HG02610 (cell line): ENCODE measurements around the gene BTNL3.
"Not testable (repeated sequence)": the region's sequence is repeated elsewhere in the genome, so short reads cannot be mapped to it uniquely, and the experiment has no call there.

Source experiments
- ATAC-seq: cut with Tn5 transposase; IDR thresholded peaks from one replicate; pipeline ENCODE4 v1.9.1; 2021; ENCODE audit warnings: mild to moderate bottlenecking, moderate library complexity; ENCODE audit not compliant: unreplicated experiment

Gene BTNL3

GRCh38 chr5:181045857-181046256, 57.2 kb downstream of the BTNL3 start:
- not testable (repeated sequence) for ATAC-seq

DNA sequence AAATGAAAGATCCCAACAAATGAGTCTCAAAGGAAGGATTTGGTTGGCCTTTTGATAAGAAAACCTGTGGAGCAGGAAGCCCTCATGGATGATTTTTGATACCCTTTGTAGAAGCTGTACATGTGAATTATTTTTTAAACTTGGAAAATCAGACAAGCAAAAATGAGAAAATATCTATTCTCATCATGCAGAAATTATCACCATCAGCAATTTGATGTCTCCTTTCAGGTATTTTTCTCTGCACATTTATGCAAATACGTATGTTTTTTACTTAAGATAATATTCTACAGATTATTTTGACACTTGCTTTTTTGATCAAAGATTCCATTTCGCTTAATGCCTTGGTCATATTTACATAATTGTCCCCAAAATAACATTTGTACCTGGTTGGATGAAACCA, 58.6 kb downstream of the BTNL3 start:
- ATAC-seq: no peak

DNA sequence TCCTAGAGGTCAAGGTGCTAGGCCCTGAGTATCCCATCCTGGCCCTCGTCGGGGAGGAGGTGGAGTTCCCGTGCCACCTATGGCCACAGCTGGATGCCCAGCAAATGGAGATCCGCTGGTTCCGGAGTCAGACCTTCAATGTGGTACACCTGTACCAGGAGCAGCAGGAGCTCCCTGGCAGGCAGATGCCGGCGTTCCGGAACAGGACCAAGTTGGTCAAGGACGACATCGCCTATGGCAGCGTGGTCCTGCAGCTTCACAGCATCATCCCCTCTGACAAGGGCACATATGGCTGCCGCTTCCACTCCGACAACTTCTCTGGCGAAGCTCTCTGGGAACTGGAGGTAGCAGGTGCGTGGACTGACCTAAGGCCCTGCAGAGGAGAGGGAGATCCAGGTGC, 59.3 kb downstream of the BTNL3 start:
- ATAC-seq: no peak

DNA sequence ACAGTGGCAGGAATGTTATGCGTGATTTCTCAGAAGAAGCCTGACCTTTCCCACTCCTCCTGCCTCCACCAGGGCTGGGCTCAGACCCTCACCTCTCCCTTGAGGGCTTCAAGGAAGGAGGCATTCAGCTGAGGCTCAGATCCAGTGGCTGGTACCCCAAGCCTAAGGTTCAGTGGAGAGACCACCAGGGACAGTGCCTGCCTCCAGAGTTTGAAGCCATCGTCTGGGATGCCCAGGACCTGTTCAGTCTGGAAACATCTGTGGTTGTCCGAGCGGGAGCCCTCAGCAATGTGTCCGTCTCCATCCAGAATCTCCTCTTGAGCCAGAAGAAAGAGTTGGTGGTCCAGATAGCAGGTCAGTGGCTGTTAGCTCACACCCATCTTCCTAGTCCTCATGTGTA, 61.4 kb downstream of the BTNL3 start:
- no peak for ATAC-seq

- no peak for ATAC-seq
Observed at GRCh38 chr5:181051841-181052671, 63.4 kb downstream of the BTNL3 start.

- ATAC-seq: no peak
Observed at GRCh38 chr5:181052672-181053487, 64.2 kb downstream of the BTNL3 start.

GRCh38 chr5:181053488-181054121, 65.0 kb downstream of the BTNL3 start:
- no peak for ATAC-seq

GRCh38 chr5:181054138-181054537, 65.5 kb downstream of the BTNL3 start:
- ATAC-seq: no peak

DNA sequence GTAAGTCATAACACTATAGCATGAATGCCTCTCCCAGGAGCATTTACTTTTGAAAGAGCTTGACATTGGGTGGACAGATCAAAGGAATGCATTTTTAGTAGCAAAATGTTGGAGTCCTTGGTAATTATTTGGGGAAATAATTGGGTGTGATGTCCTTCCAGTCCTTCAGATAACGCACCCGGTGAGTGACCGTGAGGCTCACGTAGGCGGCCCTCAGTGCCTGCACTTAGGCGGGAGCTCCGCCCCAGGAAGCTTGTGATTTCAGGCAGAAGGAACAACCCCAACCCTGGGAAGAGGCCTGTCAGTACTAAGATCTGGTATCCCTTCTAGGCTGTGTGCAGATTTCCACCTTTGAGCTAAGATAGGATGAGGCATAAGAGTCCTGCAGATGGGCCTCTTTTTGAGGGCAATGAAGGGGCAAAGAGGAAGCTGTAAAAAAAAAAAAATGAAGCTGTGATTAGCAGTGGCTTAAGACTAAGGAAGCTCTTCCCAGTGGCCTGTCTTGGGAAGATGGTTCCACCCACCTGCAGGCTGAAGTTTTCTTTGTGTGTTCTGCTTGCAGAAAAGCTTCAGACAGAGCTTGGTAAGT, 66.3 kb downstream of the BTNL3 start:
- ATAC-seq: no peak
